NCI-H2196 treated with DMSO at 0.1 percent for 48 hours (cell line): ENCODE measurements around the gene DNAJB6.

Experiments used
- DNase-seq: peaks from one replicate; lab custom pipeline; 2025; ENCODE audit not compliant: unreplicated experiment; lab: John Stamatoyannopoulos, UW

DNAJB6 gene

GRCh38 chr7:157394246-157395191, 57.7 kb downstream of the DNAJB6 start:
- DNase-seq: no peak

- DNase-seq: no peak
These were observed 58.4 kb downstream of the DNAJB6 start for GRCh38 chr7:157395206-157395605.

GRCh38 chr7:157396316-157397035, 59.7 kb downstream of the DNAJB6 start:
- no peak for DNase-seq

- no peak for DNase-seq
These were observed 60.4 kb downstream of the DNAJB6 start for GRCh38 chr7:157397036-157397720.

- peak; percentile 4 for DNase-seq
These were observed 61.2 kb downstream of the DNAJB6 start for GRCh38 chr7:157397731-157398691.

- no peak for DNase-seq
These were observed 62.4 kb downstream of the DNAJB6 start for GRCh38 chr7:157399086-157399687.

- no peak for DNase-seq
These were observed 63.5 kb downstream of the DNAJB6 start for GRCh38 chr7:157400171-157400860.

GRCh38 chr7:157401567-157402387, 65.0 kb downstream of the DNAJB6 start:
- DNase-seq: no peak

GRCh38 chr7:157402388-157402703, 65.5 kb downstream of the DNAJB6 start:
- no peak for DNase-seq

- no peak for DNase-seq
These were observed 66.2 kb downstream of the DNAJB6 start for GRCh38 chr7:157402911-157403534.

GRCh38 chr7:157403646-157404401, 67.0 kb downstream of the DNAJB6 start:
- no peak for DNase-seq

- DNase-seq: no peak
These were observed 68.2 kb downstream of the DNAJB6 start for GRCh38 chr7:157404845-157405481.

- DNase-seq: no peak
These were observed 68.7 kb downstream of the DNAJB6 start for GRCh38 chr7:157405501-157405900.

GRCh38 chr7:157405914-157406810, 69.4 kb downstream of the DNAJB6 start:
- DNase-seq: no peak

- no peak for DNase-seq
These were observed 70.2 kb downstream of the DNAJB6 start for GRCh38 chr7:157406971-157407370.
